ENCODE measurements around the gene LRRC17.

Gene LRRC17

DNA sequence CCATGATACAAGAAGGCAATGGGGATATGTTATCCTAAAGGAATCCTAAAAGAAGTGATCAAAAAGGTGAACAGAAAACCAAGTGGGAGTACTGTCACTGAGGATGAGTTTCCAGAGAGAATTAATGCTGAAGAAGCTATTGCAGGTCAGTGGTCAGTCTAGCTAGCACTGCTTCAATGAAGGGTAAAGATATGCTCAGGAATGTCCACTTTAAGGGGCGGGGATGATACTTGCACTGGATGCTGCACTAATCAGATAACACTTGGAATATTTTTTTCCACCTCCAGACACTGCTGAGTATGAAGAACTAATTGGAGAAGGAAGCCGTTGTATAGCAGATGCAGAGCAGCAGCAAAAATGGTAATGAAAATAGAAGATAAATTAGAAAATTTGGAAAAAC, 75.3 kb downstream of the LRRC17 start:
- DNase-seq (ENCODE audit: low read depth), result no peak

DNA sequence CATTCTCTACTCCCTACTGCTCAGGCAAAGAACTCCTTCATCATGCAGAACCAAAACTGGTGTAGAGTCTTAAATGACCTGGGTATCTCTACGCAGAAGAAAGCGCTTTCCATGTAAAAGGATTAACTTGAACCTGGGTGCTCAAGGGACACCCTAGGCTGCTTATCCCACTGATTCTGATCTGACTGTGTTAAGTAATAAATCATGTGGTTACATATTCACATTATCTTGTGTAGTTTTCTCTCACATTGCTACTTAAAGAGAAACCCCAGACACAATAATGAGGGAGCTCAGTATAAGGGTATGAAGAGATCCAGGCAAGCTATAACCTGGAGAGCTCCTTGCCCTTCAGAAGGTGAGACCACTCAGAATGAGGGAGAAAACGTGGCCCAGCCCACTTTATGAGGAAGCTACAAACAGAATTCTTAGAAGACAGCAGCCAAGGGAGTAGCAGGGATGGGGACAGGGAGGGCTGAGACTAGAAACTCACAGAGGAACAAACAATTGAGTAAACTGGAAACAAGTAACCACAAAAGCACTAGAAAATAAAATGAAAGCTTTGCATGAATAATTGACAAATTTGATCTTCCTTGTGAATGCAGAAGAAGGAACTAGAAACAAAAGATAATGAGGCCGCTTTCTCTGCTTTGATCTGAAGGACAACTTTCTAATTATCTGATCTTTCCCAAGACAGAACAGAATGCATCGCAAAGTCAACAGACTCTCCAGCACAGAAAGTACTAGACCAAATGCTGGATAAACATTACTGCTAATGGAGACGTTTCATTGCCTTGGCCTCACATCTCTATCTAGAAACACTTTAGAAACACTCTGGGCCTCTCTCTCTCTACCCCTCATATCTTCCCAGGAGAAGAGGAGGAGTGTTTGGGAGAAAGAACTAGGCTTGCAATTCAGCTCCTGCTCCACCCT, 76.1 kb downstream of the LRRC17 start:
- DNase-seq (ENCODE audit: low read depth), result no peak

DNA sequence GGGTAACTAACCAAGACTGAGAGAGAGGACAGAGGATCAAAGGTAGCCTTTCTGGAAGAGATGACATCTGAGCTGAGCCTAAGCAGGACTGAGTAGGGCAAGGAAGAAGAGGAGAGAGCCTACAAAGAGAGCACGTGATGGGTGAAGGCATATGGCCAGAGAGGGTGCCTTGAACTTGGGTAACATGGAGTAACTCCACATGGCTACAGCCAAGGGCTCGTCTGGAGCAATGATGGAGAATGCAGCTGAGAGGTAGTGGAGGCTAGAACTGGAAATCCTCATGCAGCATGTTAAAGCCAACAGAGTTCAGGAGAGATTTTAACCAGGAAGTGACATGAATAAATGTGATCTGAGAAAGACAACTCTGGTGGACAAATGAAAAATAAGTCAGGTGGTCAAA, 77.8 kb downstream of the LRRC17 start:
- no peak for DNase-seq (ENCODE audit: low read depth)

DNA sequence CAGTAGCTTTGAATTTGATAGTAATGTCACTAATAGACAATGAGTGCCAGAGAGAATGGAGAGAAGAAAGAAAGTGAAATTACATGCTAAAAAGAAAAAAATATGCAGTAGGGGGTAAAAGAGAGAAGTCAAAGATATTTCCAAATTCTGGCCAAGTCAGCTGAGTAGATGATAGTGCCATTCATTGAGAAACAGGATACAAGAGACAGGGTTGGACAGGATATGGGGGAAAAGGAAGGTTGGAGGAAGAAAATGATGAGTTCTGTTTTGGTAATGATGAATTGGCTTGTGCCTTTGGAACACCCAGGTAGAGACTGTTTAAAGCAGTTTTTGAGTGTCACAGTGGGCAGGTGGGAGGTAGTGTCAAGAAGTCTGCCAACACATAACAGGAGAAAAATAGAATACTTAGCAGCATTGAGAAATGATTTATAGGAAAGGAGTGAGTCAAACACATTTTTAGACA, 78.3 kb downstream of the LRRC17 start:
- DNase-seq (ENCODE audit: low read depth), result no peak

DNA sequence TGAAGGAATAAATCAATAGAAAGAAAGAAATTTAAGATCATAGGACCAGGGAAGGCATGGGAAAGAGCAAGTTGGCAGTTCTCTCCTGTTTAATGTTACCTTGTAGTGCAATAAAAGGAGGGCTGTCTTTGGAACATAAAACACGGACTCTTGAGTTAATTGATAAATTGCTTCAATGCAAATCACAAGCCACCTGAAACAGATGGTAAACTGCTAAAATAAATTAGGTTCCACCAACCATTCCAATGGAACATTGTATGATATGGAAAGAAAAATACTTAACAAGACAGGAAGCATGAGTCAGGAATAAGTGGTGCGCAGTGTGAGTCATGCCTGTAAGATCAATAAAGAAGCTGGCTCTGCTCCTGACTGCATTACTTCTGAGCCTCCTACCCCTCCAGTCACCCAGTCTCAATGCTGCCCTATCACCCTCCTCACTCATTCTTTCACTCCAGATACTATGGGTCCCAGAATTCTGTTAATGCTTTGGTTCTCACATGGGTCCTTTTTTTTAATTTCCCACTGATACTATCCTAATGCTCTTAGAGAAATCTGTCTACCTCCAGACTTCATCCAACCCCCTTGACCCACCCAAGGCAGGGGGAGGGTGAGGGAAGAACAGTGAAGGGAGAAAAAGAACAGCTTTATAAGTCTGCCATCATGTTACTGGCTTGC, 78.9 kb downstream of the LRRC17 start:
- DNase-seq (ENCODE audit: low read depth), result peak; percentile 63

DNA sequence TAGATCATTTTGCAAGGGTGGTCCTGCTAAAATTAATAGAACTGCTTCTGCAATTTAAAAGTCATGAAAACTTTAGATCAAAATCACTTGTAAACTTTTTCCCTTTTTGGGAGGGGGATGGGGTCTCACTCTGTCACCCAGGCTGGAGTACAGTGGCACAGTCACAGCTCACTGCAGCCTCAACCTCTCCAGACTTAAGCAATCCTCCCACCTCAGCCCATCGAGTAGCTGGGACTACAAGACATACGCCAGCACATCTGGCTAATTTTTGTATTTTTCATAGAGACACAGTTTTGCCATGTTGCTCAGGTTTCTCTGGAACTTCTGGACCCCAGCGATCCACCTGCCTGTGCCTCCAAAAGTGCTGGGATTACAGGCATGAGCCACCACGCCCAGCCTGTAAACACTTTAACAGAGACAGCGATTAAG, 79.7 kb downstream of the LRRC17 start:
- DNase-seq (ENCODE audit: low read depth), result no peak

DNA sequence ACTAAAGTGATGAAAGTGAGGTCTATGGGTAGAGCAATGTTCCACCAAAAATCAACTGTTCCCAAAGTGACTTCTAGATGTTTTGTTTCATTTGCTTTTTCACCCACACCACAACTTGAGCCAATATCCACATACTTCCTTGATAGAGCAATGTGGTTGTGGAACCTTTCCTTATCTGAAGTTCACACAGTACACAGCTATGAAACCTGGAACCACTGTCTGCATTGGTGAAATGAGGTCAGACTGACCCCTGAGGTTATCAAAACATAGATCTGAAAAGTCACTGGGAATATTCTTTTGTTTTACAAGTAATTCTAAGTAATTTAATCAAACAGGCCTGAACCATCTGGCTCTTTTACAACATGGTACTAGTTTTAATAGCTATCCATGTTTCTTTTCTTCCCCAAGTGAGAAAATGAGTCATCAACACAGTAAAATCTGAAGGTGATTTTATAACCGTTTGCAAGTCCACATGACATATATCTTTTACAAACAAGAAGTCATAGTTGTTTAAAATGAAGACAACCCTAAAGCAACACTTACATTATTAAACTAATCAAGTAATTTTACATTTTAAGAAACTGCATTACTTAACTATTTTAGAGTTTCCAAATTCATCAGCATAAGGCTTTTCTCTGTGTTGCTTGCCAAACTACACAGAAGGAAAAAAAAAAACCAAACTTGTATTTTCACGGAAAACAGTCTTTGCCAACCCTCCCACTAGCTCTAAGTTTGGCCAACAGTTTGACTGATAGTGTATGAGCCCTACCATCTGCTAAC, 80.3 kb downstream of the LRRC17 start:
- DNase-seq (ENCODE audit: low read depth), result peak; percentile 48

DNA sequence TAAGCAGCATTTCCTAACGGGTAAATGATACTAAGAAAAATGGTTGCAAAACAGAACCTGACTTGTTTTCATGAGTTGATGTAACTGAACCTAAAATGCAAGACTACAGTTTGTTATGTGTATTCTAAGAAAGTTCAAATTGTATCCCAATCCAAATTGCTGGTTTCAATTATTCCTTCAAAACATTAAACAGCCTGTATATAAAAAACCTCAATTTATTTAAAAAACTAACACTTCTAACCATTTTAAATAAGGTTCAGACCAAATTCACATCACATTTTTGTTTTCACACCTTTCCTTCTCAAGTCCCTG, 80.9 kb downstream of the LRRC17 start:
- no peak for DNase-seq (ENCODE audit: low read depth)

DNA sequence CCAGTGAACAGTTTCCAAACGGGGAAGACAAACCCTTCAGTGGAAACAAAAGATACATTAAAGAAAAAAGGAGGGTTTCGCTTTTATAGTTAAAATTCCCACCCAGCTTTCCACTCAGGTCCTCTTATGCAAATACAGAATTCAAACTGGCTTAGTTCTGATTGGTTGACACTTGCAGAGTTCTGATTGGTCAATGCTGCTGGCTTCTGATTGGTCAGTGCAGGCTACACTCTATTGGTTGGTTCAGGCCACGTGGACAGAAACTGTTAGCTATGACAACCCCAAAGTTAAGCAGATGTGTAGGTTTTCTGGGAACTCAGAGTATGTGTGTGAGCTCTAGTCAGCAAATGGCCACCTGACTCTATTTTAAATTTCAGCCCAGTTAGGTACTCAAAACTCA, 81.8 kb downstream of the LRRC17 start:
- no peak for DNase-seq (ENCODE audit: low read depth)

Measured in GM04504 (cell line).